Skeletal muscle tissue (tissue), 4 donors: Measurements from ENCODE around the gene OSMR. TPM values are rescaled to one million over a fixed set of nuclear protein-coding genes. Genes with fewer than 3 reads are reported as not detected.

Experiments
- H3K27ac ChIP-seq: one replicate; pipeline ENCODE4 v1.7.0; 2013; ENCODE audit warnings: mild to moderate bottlenecking, low read depth, low read length, inconsistent platforms
- H3K27me3 ChIP-seq, 3 donors: one replicate each; pipeline ENCODE4 v1.7.0; 2013; ENCODE audit warnings: low read length in 3 of 3; ENCODE audit not compliant: control insufficient read depth in 3 of 3, insufficient read depth in 3 of 3
- H3K36me3 ChIP-seq, 3 donors: one replicate each; pipeline ENCODE4 v1.7.0; 2013; ENCODE audit warnings: low read length in 3 of 3; ENCODE audit not compliant: control insufficient read depth in 3 of 3, insufficient read depth in 3 of 3
- H3K4me1 ChIP-seq, 3 donors: one replicate each; pipeline ENCODE4 v1.7.0; 2013; ENCODE audit warnings: low read length in 3 of 3, mild to moderate bottlenecking in 3 of 3; ENCODE audit not compliant: control insufficient read depth in 3 of 3, insufficient read depth in 3 of 3
- H3K4me3 ChIP-seq, 3 donors: one replicate each; pipeline ENCODE4 v1.7.0; 2013; ENCODE audit warnings: low read length in 3 of 3
- H3K9ac ChIP-seq, 3 donors: one replicate each; pipeline ENCODE4 v1.7.0; 2013; ENCODE audit warnings: low read length in 3 of 3, mild to moderate bottlenecking in 3 of 3, moderate library complexity in 2 of 3, low read depth in 1 of 3
- H3K9me3 ChIP-seq, 3 donors: one replicate each; pipeline ENCODE4 v1.7.0; 2013; ENCODE audit warnings: low read length in 3 of 3; ENCODE audit not compliant: control insufficient read depth in 3 of 3
- total RNA-seq: library from RNA; depleted of rRNA; stranded (reverse); fragments of >200 nt; gene quantifications from one replicate; pipeline ENCODE4 v1.2.3, GENCODE V29; 2014
- donor health status: Osteomylitis.

Gene OSMR
- total RNA-seq, 1 donor from 2014 or later = 4.2 TPM

DNA sequence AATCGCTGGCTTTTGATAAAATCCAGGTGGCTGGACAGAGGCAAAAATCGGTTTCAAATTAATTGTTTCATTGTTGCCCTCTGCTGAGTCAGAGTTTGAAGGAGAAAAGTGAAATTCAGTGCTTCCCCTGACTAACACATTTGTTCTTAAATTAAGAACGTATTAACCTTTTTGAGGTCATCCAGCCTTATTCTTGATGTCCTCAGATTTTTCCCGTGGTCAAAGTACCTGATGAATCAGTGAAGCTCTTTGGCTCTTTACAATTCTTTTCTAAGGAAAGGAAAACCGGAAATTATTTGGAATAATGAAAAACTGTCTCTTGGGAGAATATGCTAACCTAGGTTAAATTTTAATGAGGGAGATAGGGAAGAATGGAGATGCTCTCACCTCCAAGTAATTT, 21.6 kb downstream of the OSMR start:
- no peaks in the 10 kb centered on the region for H3K27me3 ChIP-seq
- H3K27ac ChIP-seq = no peak overlapping the region
- H3K4me1 ChIP-seq = peaks cover 0 to 12% (median 5%) of the 10 kb centered on the region in 3 donors
- H3K36me3 ChIP-seq = peaks cover 0 to 3% (median 0%) of the 10 kb centered on the region in 3 donors
- no peak overlapping the region for H3K4me3 ChIP-seq
- H3K9me3 ChIP-seq = peaks cover 0 to 5% (median 2%) of the 10 kb centered on the region in 3 donors
- H3K9ac ChIP-seq = no peak overlapping the region

DNA sequence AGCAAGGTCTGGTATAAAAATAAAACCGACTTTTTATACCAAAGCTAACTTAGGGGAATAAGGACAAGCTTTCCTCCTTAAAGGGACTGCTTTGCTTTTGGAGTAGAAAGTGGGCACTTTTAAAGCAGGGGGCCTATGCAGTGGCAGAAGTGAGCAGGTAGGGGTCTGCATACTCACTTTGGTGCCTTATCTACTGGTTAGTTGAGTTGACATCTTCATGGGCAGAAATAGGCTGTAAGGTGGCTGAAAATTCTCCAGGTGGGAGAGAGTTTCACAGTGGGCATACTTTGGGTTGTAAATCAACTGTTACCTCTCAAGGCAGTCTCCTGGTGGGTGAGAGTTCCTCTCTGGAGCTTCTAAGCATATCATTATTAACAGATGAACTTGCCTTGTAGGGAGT, 24.8 kb downstream of the OSMR start:
- Histone ChIP-seq H3K4me3 (no peak overlapping the region), H3K27ac (no peak overlapping the region), H3K9ac (no peak overlapping the region), H3K36me3 (peaks cover 0 to 3% (median 0%) of the 10 kb centered on the region in 3 donors), H3K9me3 (peaks cover 0 to 1% (median 0%) of the 10 kb centered on the region in 3 donors), H3K27me3 (no peaks in the 10 kb centered on the region), H3K4me1 (peaks cover 0 to 11% (median 5%) of the 10 kb centered on the region in 3 donors)

DNA sequence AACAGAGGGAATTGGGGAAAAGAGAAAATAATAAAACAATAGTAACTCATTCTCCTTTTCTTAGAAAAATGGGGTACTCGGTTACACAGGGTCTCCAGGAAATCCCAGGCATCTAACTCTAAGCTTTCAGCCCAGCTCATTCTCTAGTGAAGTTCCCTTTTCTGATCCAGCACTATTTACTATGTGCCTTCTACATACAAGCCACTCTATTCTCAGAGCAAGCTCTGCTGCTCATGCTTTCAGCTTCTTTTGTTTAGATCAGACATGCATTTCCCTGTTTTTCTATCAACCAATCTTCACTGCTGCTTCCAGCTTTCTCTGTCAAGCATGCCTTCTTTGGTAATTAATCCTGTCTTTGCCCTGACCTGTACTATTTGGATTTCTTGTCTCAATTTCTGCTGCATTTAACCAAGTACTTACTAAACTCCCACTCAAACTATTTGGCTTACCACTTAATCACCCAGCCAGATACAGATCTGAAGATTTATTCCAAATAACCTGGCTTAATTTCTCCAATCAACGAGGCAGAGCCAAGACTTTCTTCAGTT, 25.3 kb downstream of the OSMR start:
- Histone ChIP-seq H3K9ac (peak overlapping the region in 1 of 3 donors; percentile 34), H3K9me3 (no peaks in the 10 kb centered on the region), H3K27ac (no peak overlapping the region), H3K27me3 (no peaks in the 10 kb centered on the region), H3K4me1 (peaks cover 0 to 5% (median 5%) of the 10 kb centered on the region in 3 donors), H3K4me3 (no peak overlapping the region), H3K36me3 (peaks cover 0 to 3% (median 0%) of the 10 kb centered on the region in 3 donors)

DNA sequence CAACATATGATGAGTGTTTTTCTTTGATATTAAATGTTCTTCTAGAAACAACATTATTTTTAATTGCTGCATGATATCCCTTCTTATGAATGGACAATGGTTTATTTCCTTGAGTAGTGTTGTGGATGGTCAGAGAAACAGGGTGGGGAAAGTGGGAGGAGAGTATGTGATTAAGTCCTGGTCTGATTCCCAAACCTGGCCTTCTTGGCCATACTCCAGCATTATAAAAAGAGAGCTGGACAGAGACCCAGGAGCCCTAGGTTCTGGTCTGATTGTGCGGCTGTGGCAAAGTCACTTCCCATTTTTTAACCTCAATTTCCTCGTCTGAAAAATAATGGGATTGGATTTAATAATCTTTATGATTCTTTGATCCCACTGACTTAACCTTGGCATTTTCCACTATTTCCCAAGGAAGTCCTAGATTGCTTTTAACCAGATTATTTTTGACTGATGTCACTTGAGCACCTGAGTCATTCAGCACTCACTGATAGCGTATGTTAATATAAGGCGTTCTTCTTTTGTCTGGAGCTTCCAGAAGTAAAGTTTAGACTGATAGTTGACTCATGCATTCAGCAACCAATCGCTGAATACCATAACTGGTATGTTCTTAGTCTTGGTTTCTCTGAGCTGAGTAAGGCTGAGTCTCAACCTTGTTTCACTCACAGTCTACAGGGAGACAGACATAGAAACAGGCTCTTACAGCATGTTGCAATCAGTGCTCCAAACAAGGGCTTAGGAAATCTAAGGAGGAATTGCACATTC, 26.2 kb downstream of the OSMR start:
- H3K36me3 ChIP-seq = peaks cover 0 to 3% (median 0%) of the 10 kb centered on the region in 3 donors
- H3K27ac ChIP-seq = no peak overlapping the region

DNA sequence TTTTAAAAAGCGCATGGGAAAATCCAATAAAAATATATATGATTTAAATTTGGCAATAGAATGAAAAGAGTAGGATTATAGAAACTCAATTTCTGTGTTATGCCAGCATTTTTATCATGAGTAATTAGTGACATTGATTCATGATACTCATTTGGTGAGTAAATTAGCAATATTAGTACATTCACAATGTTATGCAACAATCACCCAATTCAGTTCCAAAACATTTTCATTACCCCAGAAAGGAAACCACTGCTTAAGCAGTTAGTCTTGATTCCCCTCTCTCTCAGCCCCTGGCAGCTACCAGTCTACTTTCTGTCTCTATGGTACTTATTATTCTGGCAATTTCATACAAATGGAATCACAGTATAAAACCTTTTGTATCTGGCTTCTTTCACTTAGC, 27.0 kb downstream of the OSMR start:
- no peaks in the 10 kb centered on the region for H3K9me3 ChIP-seq
- H3K27ac ChIP-seq = no peak overlapping the region
- no peak overlapping the region for H3K4me3 ChIP-seq
- H3K9ac ChIP-seq = no peak overlapping the region
- no peaks in the 10 kb centered on the region for H3K27me3 ChIP-seq
- peaks cover 0 to 6% (median 0%) of the 10 kb centered on the region in 3 donors for H3K36me3 ChIP-seq
- H3K4me1 ChIP-seq = no peaks in the 10 kb centered on the region

More for the DNA sequence above, 26.2 kb downstream of the OSMR start:
- Histone ChIP-seq H3K9me3 (no peaks in the 10 kb centered on the region), H3K4me3 (no peak overlapping the region), H3K9ac (no peak overlapping the region), H3K4me1 (no peaks in the 10 kb centered on the region), H3K27me3 (no peaks in the 10 kb centered on the region)

DNA sequence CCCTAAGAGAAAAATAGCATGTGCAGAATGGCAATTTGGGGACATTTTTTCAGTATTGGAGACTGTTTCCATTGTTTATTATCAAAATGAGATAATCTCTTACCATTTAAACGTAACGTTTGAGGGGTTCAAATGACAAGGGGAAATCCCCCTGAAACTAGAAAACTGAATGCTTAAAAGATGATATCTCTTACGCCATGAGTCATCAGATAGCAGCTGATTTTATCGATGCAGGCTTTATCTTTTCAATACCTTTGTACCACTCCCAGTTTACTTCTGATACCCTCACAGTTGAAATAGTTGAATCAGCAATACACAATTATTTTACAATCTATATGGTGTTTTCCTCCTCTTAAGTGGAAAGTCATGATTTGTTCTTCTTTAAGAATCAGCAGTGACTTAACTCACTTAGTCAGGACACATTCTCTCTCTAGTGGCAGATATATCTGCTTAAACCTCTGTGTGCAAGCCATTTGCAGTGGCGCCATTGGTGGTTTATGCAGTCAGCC, 29.2 kb downstream of the OSMR start:
- Histone ChIP-seq H3K36me3 (peaks cover 0 to 14% (median 3%) of the 10 kb centered on the region in 3 donors), H3K27ac (no peak overlapping the region), H3K4me3 (no peak overlapping the region), H3K9me3 (no peaks in the 10 kb centered on the region), H3K9ac (no peak overlapping the region), H3K27me3 (no peaks in the 10 kb centered on the region), H3K4me1 (peaks cover 0 to 6% (median 3%) of the 10 kb centered on the region in 3 donors)

DNA sequence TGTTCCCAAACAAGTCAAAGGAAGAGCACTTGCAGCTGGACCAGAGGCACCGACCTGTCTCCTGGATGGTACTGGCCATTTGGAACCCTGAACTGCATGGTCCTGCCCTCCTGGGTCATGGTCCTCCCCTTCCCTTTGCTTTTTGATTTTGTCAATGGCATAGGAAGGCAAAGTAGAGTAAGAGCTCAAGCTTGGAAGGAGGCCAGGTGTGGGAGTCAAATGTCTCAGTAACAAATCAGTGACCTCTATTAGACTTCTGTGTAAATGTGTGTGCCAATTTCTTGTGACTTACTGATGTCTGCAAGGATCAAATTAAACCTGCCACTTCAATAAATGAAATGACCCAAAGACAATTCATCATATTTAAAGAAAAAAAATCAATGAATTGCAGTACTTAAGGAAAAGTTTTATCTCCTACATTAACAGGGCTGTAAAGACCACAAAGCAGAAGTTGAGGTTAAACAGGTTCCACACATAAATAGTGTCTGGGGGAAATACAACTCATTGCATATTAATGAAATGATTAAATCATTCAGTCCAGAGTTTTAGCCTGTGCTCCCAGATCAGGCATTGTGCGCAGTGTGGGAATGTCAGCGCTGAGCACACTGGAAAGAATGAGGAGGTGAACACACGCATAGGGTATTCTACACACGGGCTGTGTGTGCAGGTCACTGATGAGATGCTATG, 32.7 kb downstream of the OSMR start:
- Histone ChIP-seq H3K4me3 (no peak overlapping the region), H3K27me3 (no peaks in the 10 kb centered on the region), H3K4me1 (peaks cover 0 to 6% (median 3%) of the 10 kb centered on the region in 3 donors), H3K9me3 (no peaks in the 10 kb centered on the region), H3K9ac (no peak overlapping the region), H3K27ac (no peak overlapping the region), H3K36me3 (peaks cover 3 to 17% (median 10%) of the 10 kb centered on the region in 3 donors)

DNA sequence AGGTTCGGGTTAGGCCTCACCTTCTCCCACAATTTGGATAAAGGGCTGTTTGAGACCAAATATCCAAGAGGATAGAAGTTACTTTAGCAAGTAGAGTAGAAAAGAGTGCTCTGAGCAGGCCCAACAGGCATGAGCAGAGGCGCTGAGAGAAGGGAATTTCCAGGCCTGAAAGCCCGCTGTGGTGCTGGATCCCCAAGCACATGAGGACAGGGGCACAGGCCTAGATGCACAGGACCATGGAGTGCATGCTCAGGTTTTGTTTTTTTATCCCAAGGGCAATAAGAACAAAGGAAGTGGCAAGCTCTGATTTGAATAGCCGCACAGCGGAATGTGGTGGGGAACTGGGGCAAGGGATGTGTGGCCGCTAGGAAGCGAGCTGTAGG, 33.3 kb downstream of the OSMR start:
- Histone ChIP-seq H3K4me3 (no peak overlapping the region), H3K9ac (no peak overlapping the region), H3K4me1 (peaks cover 0 to 6% (median 3%) of the 10 kb centered on the region in 3 donors), H3K36me3 (peaks cover 3 to 17% (median 11%) of the 10 kb centered on the region in 3 donors), H3K27ac (no peak overlapping the region), H3K9me3 (no peaks in the 10 kb centered on the region), H3K27me3 (no peaks in the 10 kb centered on the region)

DNA sequence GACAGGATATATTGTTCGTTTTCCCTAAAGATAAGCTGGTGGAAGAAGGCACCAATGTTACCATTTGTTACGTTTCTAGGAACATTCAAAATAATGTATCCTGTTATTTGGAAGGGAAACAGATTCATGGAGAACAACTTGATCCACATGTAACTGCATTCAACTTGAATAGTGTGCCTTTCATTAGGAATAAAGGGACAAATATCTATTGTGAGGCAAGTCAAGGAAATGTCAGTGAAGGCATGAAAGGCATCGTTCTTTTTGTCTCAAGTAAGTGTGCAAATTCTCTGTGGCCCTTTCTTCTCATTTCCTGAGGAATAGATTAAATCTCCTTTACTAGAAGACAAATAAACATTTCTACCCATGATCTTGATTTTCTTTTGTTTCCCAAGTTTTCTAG, 38.0 kb downstream of the OSMR start:
- Histone ChIP-seq H3K36me3 (peaks cover 0 to 29% (median 20%) of the 10 kb centered on the region in 3 donors), H3K27me3 (no peaks in the 10 kb centered on the region), H3K9ac (no peak overlapping the region), H3K9me3 (no peaks in the 10 kb centered on the region), H3K4me3 (no peak overlapping the region), H3K4me1 (no peaks in the 10 kb centered on the region), H3K27ac (no peak overlapping the region)

DNA sequence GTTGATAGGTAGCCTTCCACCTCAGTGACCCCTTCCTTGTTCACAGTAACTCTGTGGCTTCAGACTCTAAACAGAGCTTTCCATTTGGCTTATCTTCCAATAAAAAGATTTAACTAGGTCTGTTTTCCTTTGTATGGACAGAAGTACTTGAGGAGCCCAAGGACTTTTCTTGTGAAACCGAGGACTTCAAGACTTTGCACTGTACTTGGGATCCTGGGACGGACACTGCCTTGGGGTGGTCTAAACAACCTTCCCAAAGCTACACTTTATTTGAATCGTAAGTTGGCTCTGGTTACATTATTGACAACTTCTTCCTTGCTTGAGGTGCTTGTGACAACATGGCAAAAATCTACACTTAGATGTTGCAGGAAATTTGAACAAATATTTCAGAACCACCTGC, 39.4 kb downstream of the OSMR start:
- no peaks in the 10 kb centered on the region for H3K4me1 ChIP-seq
- H3K4me3 ChIP-seq = no peak overlapping the region
- no peaks in the 10 kb centered on the region for H3K9me3 ChIP-seq
- H3K27ac ChIP-seq = no peak overlapping the region
- H3K27me3 ChIP-seq = no peaks in the 10 kb centered on the region
- H3K36me3 ChIP-seq = peaks cover 0 to 27% (median 20%) of the 10 kb centered on the region in 3 donors
- H3K9ac ChIP-seq = no peak overlapping the region
